Measurements from ENCODE around the gene ZNF563. TPM values are rescaled to one million over a fixed set of nuclear protein-coding genes. Genes with fewer than 3 reads are reported as not detected.
A peak's percentile ranks its signal among the peaks of the same experiment; 100 is the strongest.

The ZNF563 gene
- total RNA-seq, result 1 to 10 TPM; 1.6 to 7.6 (median 5.5) TPM

DNA sequence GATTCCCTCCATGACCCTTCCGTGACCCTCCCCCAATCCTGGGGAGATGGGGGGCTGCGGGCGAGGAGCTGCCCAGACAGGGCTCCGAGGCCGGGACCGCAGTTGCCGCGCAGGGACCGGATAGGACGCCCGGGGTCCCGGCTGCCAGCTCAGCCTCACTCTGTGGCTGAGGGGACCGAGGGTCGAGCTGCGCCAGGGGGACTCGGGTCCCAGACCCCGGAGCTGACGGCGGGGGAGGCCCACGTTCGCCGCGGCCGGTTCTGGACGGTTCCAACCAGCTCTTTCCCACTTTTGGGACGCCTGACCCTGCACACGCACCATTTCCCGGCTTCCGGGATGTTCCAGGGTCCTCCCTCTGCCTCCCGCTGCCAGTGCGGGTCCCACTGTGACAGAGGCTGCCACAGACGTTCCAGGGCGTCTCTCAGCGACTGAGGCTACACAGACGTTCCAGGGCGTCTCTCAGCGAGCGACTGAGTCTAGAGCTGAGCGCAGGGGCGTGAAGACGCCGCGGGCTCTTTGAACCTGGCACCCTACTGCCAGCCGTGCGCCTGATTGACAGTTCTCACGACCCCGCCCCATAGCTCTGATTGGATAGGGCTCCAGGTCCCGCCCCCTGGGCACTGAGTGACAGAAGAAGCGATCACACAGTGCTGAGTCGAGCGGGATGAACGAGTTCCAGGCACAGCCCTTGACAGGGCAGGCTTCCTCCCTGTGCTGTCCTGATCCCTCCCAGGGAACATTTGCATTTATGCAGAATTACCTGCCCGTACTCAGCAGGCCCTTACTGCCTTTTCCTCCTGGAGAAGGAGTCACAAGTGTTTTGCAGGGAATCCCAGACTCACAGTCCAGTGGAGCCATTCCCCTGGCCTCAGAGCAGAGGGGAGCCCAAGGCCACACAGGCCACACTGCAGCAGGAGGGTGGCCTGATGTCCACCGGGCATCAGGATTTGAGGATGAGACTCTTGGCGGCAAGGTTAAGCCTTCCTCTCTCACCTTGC is at the start of gene ZNF563:
Gene ZNF563 (minus strand): TSS at position 472 of the 998 bp plus-strand sequence. CDS start 151 bp downstream, at position 321.
- Histone ChIP-seq H3K4me1 (peaks cover 0 to 28% (median 9%) of the 10 kb centered on the region in 3 donors), H3K9me3 (no peaks in the 10 kb centered on the region), H3K27me3 (no peaks in the 10 kb centered on the region), H3K27ac (peak within 1 kb of the TSS; percentile 86 to 97 (median 94)), H3K4me3 (peak within 1 kb of the TSS; percentile 90 to 98), H3K36me3 (no peaks in the 10 kb centered on the region)
- WGBS, 2 donors (ENCODE audit: low coverage in 1 of 2), result 4 to 41% methylated on average over 2 to 5 of the region's 55 CpGs
- TF ChIP-seq, protein P1, sequence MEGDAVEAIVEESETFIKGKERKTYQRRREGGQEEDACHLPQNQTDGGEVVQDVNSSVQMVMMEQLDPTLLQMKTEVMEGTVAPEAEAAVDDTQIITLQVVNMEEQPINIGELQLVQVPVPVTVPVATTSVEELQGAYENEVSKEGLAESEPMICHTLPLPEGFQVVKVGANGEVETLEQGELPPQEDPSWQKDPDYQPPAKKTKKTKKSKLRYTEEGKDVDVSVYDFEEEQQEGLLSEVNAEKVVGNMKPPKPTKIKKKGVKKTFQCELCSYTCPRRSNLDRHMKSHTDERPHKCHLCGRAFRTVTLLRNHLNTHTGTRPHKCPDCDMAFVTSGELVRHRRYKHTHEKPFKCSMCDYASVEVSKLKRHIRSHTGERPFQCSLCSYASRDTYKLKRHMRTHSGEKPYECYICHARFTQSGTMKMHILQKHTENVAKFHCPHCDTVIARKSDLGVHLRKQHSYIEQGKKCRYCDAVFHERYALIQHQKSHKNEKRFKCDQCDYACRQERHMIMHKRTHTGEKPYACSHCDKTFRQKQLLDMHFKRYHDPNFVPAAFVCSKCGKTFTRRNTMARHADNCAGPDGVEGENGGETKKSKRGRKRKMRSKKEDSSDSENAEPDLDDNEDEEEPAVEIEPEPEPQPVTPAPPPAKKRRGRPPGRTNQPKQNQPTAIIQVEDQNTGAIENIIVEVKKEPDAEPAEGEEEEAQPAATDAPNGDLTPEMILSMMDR (IDR thresholded peaks at IDR 0.05), result peak in 1 of 4 experiments; percentile 1
- peak; percentile 67 to 70 for TF ChIP-seq POLR2A (IDR thresholded peaks at IDR 0.05)
- TF ChIP-seq POLR2AphosphoS5 (IDR thresholded peaks at IDR 0.05), result peak; percentile 80
- no peak for TF ChIP-seq EP300 (IDR thresholded peaks at IDR 0.05)
- ATAC-seq, result peak; percentile 100

- Histone ChIP-seq H3K36me3 (peaks cover 0 to 51% of the 10 kb centered on the region in 2 donors), H3K27me3 (no peaks in the 10 kb centered on the region), H3K4me3 (no peak overlapping the region), H3K4me1 (no peaks in the 10 kb centered on the region), H3K27ac (no peak overlapping the region), H3K9me3 (peaks cover 0 to 37% (median 0%) of the 10 kb centered on the region in 3 donors)
- 73% methylated on average over 2 of the region's 2 CpGs; no CpG with 5 or more reads in 1 of the 2 donors for WGBS, 2 donors (ENCODE audit: low coverage in 1 of 2)
- no peak for ATAC-seq
- TF ChIP-seq POLR2AphosphoS5 (IDR thresholded peaks at IDR 0.05), result no peak
- no peak for TF ChIP-seq EP300 (IDR thresholded peaks at IDR 0.05)
- TF ChIP-seq POLR2A (IDR thresholded peaks at IDR 0.05), result no peak
- TF ChIP-seq, protein P1 (IDR thresholded peaks at IDR 0.05), result no peak
Measured at GRCh38 chr19:12380444-12380737, 47.0 kb upstream of the ZNF563 start.

DNA sequence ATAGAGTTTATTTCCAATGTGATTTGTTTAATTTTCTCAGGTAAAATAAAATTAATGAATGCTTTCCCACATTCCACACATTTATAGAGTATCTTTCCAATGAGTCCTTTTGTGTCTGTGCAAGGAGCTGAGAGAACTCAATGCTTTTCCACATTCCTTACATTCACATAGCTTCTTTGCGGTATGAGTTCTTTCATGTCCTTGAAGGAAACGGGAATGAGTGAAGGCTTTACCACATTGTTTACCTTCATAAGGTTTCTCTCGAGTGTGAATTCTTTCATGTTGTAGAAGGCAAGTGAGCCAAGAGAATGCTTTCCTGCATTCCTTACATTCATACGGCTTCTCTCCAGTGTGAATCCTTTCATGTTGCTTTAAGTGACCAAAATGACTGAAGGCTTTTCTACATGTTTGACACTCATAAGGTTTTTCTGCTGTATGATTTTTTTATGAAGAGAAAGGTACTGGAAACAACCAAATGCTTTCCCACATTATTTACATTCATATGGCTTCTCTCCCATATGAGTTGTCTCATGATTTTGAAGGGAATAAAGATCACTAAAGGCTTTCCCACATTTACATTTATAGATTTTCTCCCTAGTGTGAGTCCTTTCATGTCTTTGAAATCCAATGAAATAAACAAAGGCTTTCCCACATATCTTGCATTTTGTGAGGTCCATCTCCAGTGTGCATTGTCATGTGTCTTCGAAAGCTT is 46.5 kb upstream of the ZNF563 start:
- 90 to 94% methylated on average over 5 of the region's 5 CpGs for WGBS, 2 donors (ENCODE audit: low coverage in 1 of 2)
- no peak for TF ChIP-seq EP300 (IDR thresholded peaks at IDR 0.05)
- TF ChIP-seq, protein P1 (IDR thresholded peaks at IDR 0.05), result no peak
- TF ChIP-seq POLR2AphosphoS5 (IDR thresholded peaks at IDR 0.05), result no peak
- no peak for TF ChIP-seq POLR2A (IDR thresholded peaks at IDR 0.05)

GRCh38 chr19:12374026-12374425 is 40.6 kb upstream of the ZNF563 start:
- no peak for ATAC-seq
- WGBS, 2 donors (ENCODE audit: low coverage in 1 of 2), result 86 to 100% methylated on average over 1 of the region's 1 CpG
- peaks cover 0 to 12% (median 0%) of the 10 kb centered on the region in 3 donors for H3K9me3 ChIP-seq
- H3K27ac ChIP-seq, result no peak overlapping the region
- no peak overlapping the region for H3K4me3 ChIP-seq
- no peaks in the 10 kb centered on the region for H3K27me3 ChIP-seq
- peaks cover 0 to 2% of the 10 kb centered on the region in 2 donors for H3K36me3 ChIP-seq
- H3K4me1 ChIP-seq, result no peaks in the 10 kb centered on the region
- TF ChIP-seq EP300 (IDR thresholded peaks at IDR 0.05) (no peak), POLR2A (IDR thresholded peaks at IDR 0.05) (no peak), POLR2AphosphoS5 (IDR thresholded peaks at IDR 0.05) (no peak)
- TF ChIP-seq, protein P1 (IDR thresholded peaks at IDR 0.05), result no peak

More for the DNA sequence above, 46.5 kb upstream of the ZNF563 start:
- Histone ChIP-seq H3K27ac (no peak overlapping the region), H3K36me3 (peaks cover 0 to 51% of the 10 kb centered on the region in 2 donors), H3K4me1 (no peaks in the 10 kb centered on the region), H3K4me3 (no peak overlapping the region), H3K9me3 (peaks cover 0 to 37% (median 0%) of the 10 kb centered on the region in 3 donors), H3K27me3 (no peaks in the 10 kb centered on the region)
- no peak for ATAC-seq

Measured in gastroesophageal sphincter (tissue), 4 donors.